NB4 (cell line): ENCODE measurements around the gene C10orf105.

Source experiments
- CTCF ChIP-seq: IDR thresholded peaks from one replicate; pipeline ENCODE4 v1.5.1; 2012; ENCODE audit warnings: low read depth, low read length
- MAX ChIP-seq: IDR thresholded peaks from 2 replicates; pipeline ENCODE4 v1.6.1; 2011; ENCODE audit warnings: low read depth, low read length
- POLR2A ChIP-seq: IDR thresholded peaks from 2 replicates; pipeline ENCODE4 v1.6.1; 2011; ENCODE audit warnings: mild to moderate bottlenecking; ENCODE audit not compliant: insufficient read length; ENCODE audit errors: extremely low read depth

- TF ChIP-seq CTCF, result no peak
- TF ChIP-seq POLR2A, result no peak
- TF ChIP-seq MAX, result no peak
Observed at GRCh38 chr10:71727105-71727737, 7.6 kb upstream of the C10orf105 start.
